HEK293T (cell line): Measurements from ENCODE around the gene ASPDH.

ENCODE experiments used
- CTCF ChIA-PET: fragments of 350-600 bp; formaldehyde crosslinking; extraction: SDS; loops from one replicate; lab custom pipeline; 2021; ENCODE audit warnings: antibody characterized with exemption, inconsistent platforms; lab: Yijun Ruan, JAX
- POLR2A ChIA-PET: fragments of 350-600 bp; formaldehyde crosslinking; extraction: SDS; loops from one replicate; lab custom pipeline; 2020; ENCODE audit warnings: antibody characterized with exemption, inconsistent platforms; lab: Yijun Ruan, JAX
- DNase-seq: peaks from one replicate; pipeline ENCODE4 v3.0.0; 2012; ENCODE audit warnings: mixed read lengths; ENCODE audit errors: extremely low spot score
- ARNT ChIP-seq: fragments of 450-650 bp; IDR thresholded peaks from 2 replicates; pipeline ENCODE4 v1.6.1; 2017; ENCODE audit warnings: mild to moderate bottlenecking
- BHLHE40 ChIP-seq: fragments of 450-650 bp; IDR thresholded peaks from 2 replicates; pipeline ENCODE4 v1.6.1; 2016; ENCODE audit warnings: mild to moderate bottlenecking, moderate library complexity, borderline replicate concordance
- CTBP1 ChIP-seq: fragments of 450-650 bp; IDR thresholded peaks from 2 replicates; pipeline ENCODE4 v1.6.1; 2016; ENCODE audit warnings: borderline replicate concordance
- ELF4 ChIP-seq: fragments of 450-650 bp; IDR thresholded peaks from 2 replicates; pipeline ENCODE4 v1.6.1; 2017; ENCODE audit warnings: antibody characterized with exemption
- FOXA1 ChIP-seq: fragments of 450-650 bp; IDR thresholded peaks from 2 replicates; pipeline ENCODE4 v1.6.1; 2016; ENCODE audit warnings: mild to moderate bottlenecking
- FOXK2 ChIP-seq: fragments of 450-650 bp; IDR thresholded peaks from 2 replicates; pipeline ENCODE4 v1.6.1; 2016; ENCODE audit warnings: mild to moderate bottlenecking
- FOXM1 ChIP-seq: fragments of 450-650 bp; IDR thresholded peaks from 2 replicates; pipeline ENCODE4 v1.6.1; 2017; ENCODE audit warnings: mild to moderate bottlenecking, borderline replicate concordance
- HDGF ChIP-seq: fragments of 450-650 bp; IDR thresholded peaks from 2 replicates; pipeline ENCODE4 v1.6.1; 2017; ENCODE audit warnings: antibody characterized with exemption, borderline replicate concordance
- L3MBTL2 ChIP-seq: fragments of 450-650 bp; conservative IDR thresholded peaks from 2 replicates; pipeline ENCODE4 v1.6.1; 2016; ENCODE audit warnings: mild to moderate bottlenecking
- LEF1 ChIP-seq: fragments of 450-650 bp; IDR thresholded peaks from 2 replicates; pipeline ENCODE4 v1.6.1; 2017; ENCODE audit warnings: mild to moderate bottlenecking, borderline replicate concordance
- NFRKB ChIP-seq: fragments of 450-650 bp; IDR thresholded peaks from 2 replicates; pipeline ENCODE4 v1.6.1; 2016; ENCODE audit warnings: mild to moderate bottlenecking, moderate library complexity
- PKNOX1 ChIP-seq: fragments of 450-650 bp; IDR thresholded peaks from 2 replicates; pipeline ENCODE4 v1.6.1; 2016
- SP1 ChIP-seq: fragments of 450-650 bp; IDR thresholded peaks from 2 replicates; pipeline ENCODE4 v1.6.1; 2017
- SUZ12 ChIP-seq: fragments of 450-650 bp; IDR thresholded peaks from 2 replicates; pipeline ENCODE4 v1.6.1; 2016; ENCODE audit warnings: mild to moderate bottlenecking
- TARDBP ChIP-seq: fragments of 450-650 bp; IDR thresholded peaks from 2 replicates; pipeline ENCODE4 v1.6.1; 2016
- ZNF384 ChIP-seq: fragments of 450-650 bp; IDR thresholded peaks from 2 replicates; pipeline ENCODE4 v1.6.1; 2016

The ASPDH gene

GRCh38 chr19:50510700-50511068 lies 3.0 kb downstream of the ASPDH start:
- POLR2A ChIA-PET, result interaction anchor here (0.6 to 2.1 kb wide), 8 partner anchors 14 to 218 kb away, joined by 3 to 5 read pairs (median 3); partner anchors contain the start of gene NR1H2
- no peak for TF ChIP-seq CTBP1
- TF ChIP-seq L3MBTL2, result no peak
- TF ChIP-seq FOXK2, result no peak
- TF ChIP-seq SP1, result no peak
- TF ChIP-seq NFRKB, result no peak
- TF ChIP-seq HDGF, result no peak
- no peak for TF ChIP-seq TARDBP
- no peak for TF ChIP-seq ARNT
- TF ChIP-seq ELF4, result no peak
- no peak for TF ChIP-seq FOXA1
- no peak for TF ChIP-seq FOXM1
- no peak for TF ChIP-seq PKNOX1
- no peak for TF ChIP-seq ZNF384
- TF ChIP-seq BHLHE40, result no peak
- TF ChIP-seq LEF1, result no peak
- no peak for TF ChIP-seq SUZ12

GRCh38 chr19:50510121-50510670 lies 3.5 kb downstream of the ASPDH start:
- DNase-seq, result no peak
- CTCF ChIA-PET, result no interaction called here
- TF ChIP-seq NFRKB (no peak), FOXA1 (no peak), HDGF (no peak), SUZ12 (no peak), PKNOX1 (no peak), ELF4 (no peak), ARNT (no peak), LEF1 (no peak), L3MBTL2 (no peak), TARDBP (no peak), ZNF384 (no peak), SP1 (no peak), BHLHE40 (no peak), FOXM1 (no peak), FOXK2 (no peak), CTBP1 (no peak)
- POLR2A ChIA-PET, result no interaction called here

More at GRCh38 chr19:50510700-50511068, 3.0 kb downstream of the ASPDH start:
- CTCF ChIA-PET, result no interaction called here
- DNase-seq, result no peak

GRCh38 chr19:50509366-50509765 lies 4.3 kb downstream of the ASPDH start:
- CTCF ChIA-PET, result interaction anchor here (0.9 kb wide), 1 partner anchor 30 kb away, joined by 4 read pairs; no protein-coding TSS in a partner anchor
- no peak for DNase-seq
- TF ChIP-seq HDGF (no peak), ARNT (no peak), BHLHE40 (no peak), FOXM1 (no peak), ZNF384 (no peak), PKNOX1 (no peak), FOXK2 (no peak), L3MBTL2 (no peak), NFRKB (no peak), TARDBP (no peak), ELF4 (no peak), LEF1 (no peak), FOXA1 (no peak), SP1 (no peak), CTBP1 (no peak), SUZ12 (no peak)
- POLR2A ChIA-PET, result no interaction called here

GRCh38 chr19:50508843-50509190 lies 4.9 kb downstream of the ASPDH start:
- ChIA-PET POLR2A (no interaction called here), CTCF (interaction anchor here (0.9 kb wide), 1 partner anchor 30 kb away, joined by 4 read pairs; no protein-coding TSS in a partner anchor)
- no peak for TF ChIP-seq FOXA1
- TF ChIP-seq L3MBTL2, result no peak
- TF ChIP-seq SP1, result no peak
- no peak for TF ChIP-seq ELF4
- no peak for TF ChIP-seq SUZ12
- no peak for TF ChIP-seq CTBP1
- TF ChIP-seq PKNOX1, result no peak
- no peak for TF ChIP-seq FOXK2
- no peak for TF ChIP-seq TARDBP
- TF ChIP-seq NFRKB, result no peak
- TF ChIP-seq ARNT, result no peak
- TF ChIP-seq HDGF, result no peak
- TF ChIP-seq ZNF384, result no peak
- TF ChIP-seq BHLHE40, result no peak
- TF ChIP-seq FOXM1, result no peak
- TF ChIP-seq LEF1, result no peak
- DNase-seq, result no peak

- CTCF ChIA-PET, result no interaction called here
These were observed 6.3 kb downstream of the ASPDH start for GRCh38 chr19:50507376-50507775.

More at GRCh38 chr19:50507376-50507775, 6.3 kb downstream of the ASPDH start:
- DNase-seq, result no peak
- TF ChIP-seq FOXA1 (no peak), FOXM1 (no peak), BHLHE40 (no peak), FOXK2 (no peak), CTBP1 (no peak), ZNF384 (no peak), HDGF (no peak)
- POLR2A ChIA-PET, result no interaction called here
